GM21786 (cell line): Measurements from ENCODE around the gene PLEKHA6.

ENCODE experiments used
- ATAC-seq: cut with Tn5 transposase; IDR thresholded peaks from one replicate; pipeline ENCODE4 v1.9.1; 2021; ENCODE audit not compliant: unreplicated experiment

The PLEKHA6 gene, protein sequence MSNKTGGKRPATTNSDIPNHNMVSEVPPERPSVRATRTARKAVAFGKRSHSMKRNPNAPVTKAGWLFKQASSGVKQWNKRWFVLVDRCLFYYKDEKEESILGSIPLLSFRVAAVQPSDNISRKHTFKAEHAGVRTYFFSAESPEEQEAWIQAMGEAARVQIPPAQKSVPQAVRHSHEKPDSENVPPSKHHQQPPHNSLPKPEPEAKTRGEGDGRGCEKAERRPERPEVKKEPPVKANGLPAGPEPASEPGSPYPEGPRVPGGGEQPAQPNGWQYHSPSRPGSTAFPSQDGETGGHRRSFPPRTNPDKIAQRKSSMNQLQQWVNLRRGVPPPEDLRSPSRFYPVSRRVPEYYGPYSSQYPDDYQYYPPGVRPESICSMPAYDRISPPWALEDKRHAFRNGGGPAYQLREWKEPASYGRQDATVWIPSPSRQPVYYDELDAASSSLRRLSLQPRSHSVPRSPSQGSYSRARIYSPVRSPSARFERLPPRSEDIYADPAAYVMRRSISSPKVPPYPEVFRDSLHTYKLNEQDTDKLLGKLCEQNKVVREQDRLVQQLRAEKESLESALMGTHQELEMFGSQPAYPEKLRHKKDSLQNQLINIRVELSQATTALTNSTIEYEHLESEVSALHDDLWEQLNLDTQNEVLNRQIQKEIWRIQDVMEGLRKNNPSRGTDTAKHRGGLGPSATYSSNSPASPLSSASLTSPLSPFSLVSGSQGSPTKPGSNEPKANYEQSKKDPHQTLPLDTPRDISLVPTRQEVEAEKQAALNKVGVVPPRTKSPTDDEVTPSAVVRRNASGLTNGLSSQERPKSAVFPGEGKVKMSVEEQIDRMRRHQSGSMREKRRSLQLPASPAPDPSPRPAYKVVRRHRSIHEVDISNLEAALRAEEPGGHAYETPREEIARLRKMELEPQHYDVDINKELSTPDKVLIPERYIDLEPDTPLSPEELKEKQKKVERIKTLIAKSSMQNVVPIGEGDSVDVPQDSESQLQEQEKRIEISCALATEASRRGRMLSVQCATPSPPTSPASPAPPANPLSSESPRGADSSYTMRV

DNA sequence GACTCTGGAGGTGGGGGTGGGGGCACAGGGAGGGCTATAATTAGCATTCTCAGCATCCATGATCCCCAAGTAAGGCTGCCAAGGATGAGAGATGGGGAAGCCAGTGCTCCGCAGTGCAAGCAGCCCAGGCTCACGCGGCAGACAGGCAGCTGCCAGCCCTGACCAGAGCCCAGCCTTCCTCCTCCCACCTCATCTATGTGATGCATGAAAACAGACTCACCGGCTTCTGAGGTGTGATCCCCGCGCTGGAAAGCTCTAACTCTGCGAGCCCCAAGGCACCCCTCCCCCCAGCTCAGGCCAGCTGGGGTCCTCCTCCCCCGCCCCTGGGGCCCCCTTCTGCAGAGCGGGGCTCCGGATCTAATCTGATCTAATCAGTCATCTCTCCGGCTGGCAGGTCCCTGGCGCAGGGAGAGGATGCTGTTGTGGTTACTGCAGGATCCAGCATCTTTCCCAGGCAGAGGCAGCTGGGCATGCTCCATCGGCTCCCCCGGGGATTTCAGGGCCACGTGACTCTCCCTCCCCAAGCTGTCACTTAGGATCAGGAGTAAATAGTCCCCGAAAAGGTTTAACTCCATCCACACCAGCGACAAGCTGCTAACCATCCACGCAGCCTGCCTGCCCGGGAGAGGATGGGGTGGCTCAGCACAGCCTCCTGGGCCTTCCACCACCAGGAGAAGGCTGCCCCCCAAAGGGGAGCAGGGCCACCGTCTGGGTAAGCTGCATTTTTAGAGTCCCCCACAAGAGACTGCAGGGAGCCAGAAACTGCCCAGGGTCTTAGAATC, at the start of gene PLEKHA6:
PLEKHA6 (minus strand) TSS at position 456 of the 782 bp plus-strand sequence. CDS start 86,202 bp downstream, outside the sequence.
- ATAC-seq: no peak

DNA sequence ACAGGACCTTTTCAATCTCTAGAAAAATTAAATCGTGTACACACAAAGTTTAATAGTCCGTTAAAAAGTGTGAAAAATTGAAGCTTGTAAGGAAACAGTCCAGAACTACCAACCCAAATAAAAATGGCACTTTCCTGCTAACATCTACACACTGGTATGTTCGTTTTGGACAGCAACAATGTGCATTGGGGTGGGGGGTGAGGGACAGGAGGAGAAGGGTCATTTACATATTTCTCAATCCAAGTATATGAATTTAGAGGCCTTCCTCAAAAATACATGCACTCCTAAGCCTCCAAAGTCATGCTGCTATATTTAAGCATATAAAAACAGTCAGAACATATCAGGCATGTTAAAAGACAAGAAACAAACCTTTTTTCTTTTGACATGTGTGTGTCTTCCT, 49.4 kb upstream of the PLEKHA6 start:
- ATAC-seq: no peak

DNA sequence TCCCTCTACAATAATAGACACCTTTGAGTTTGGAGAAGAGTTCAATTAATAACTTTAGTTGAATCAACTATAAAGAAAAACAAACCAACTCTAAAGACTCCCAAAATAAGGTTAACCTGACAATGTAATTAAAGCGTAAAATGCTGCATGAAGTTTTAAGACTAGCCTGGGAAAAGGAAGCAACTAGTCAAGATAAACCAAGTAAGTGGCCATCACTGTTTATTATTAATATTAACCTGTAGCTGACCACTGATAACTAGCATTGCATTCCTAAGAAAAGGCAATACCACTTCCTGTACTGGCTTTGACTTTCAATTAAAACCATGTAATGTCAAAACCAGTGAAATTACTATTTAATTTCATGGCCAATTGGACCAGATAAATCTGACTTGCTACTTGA, 48.9 kb upstream of the PLEKHA6 start:
- no peak for ATAC-seq

DNA sequence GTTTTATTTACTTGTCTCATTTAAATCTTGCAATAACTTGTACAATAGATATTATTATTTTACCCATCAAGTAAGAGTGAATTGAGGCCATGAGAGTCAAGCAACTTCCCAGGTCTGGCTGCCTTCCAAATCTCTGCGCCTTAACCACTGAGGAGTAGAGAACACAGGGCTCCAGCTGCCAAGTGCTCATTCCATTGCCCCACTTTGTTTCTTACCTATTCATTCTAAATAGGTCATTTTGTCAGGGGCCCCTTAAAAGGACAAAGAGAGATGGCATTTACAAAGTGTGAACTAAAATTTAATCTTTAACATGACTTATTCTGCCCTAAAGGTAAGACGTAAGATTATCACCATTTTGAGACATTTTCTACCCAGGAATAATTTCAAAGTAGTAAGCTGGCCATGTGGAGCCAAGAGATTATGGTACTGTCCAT, 48.4 kb upstream of the PLEKHA6 start:
- no peak for ATAC-seq

DNA sequence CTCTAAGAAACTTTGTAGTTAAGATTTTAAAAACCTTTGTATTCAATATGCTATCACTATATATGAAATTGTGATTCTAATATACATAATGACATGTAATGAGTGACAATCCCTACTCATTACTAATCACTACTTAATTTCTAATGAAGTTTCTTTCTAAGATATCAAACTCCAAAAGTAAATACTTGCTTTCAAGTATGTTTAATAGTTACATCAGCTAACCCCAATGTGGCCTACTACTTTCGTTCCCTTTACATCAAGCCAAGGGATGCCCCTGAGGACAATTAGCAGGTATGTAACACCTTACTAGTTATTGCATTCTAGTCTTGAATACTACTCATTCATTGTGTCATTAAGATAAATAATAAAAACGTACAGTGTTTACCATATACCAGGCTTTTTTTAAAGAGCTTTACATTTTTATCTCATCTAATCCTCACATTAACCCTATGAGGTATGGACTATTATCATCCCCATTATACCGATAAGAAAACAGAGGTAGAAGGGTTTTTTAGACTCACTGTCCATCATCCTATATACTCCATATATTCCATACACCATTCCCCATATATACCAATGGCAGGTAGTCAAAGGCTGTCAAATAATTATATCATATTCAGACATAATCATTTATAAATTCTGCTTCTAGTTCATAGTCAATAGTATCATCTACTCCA, 47.7 kb upstream of the PLEKHA6 start:
- ATAC-seq: no peak

DNA sequence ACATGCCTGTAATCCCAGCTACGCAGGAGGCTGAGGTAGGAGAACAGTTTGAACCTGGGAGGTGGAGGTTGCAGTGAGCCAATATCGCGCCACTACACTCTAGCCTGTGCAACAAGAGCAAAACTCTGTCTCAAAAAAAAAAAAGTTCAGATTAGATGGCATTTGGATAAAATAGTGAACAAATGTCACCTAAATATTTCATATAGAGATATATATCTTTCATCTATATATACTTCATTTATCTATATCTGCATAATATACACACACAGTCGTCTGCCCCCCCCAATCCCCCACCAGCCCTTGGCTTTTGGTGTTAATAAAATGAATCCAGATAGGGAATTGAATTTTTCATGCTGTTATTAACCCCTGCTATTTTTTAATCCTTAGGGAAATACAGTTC, 46.9 kb upstream of the PLEKHA6 start:
- no peak for ATAC-seq

DNA sequence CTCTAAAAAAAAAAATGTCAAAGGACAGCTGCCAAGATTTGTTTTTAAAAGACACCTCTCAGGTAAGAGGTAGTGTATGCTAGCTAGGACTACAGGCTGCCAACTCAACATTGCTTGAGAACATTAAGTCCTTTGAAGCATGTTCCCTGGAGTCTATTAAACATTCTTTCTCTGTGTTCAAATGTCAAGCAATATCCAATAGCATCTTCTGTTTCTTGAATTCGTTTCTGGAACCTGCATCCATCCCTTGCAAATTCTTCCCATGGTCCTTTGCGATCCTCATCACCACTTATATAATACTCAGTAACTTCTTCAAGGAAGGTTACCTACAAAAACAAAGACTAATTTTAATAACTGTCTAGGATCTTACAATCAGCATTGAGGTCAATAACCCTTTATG, 46.3 kb upstream of the PLEKHA6 start:
- no peak for ATAC-seq

DNA sequence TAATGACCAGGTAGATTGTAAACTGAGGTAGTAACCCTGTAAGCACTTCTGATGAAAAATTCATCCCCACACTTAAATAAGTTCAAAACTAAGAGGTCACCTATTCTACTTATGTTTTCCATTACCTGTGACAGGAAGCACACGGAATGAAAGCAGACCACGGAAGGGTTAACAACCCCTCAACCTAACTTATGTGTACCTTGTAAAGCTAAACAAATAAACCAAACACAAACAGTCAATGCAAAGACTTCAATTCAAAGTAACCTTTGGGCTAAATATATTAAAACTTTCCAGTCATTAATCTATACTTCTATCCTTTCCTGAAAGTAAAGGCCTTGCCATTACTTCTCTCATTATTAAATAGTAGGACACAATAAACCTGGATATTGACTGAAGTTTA, 44.9 kb upstream of the PLEKHA6 start:
- ATAC-seq: no peak

DNA sequence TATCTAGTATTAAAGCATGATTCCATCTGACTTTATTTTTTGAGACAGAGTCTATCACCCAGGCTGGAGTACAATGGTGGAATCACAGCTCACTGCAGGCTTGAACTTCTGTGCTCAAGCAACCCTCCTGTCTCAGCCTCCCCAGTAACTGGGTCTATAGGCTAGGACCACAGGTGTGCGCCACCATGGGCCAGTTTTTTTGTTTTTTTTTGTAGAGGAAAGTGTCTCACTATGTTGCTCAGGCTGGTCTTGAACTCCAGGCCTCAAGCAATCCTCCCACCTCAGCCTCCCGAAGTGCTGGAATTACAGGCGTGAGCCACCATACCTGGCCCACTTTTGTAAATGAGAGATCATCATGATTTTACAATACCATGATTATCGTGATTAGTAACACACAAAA, 42.7 kb upstream of the PLEKHA6 start:
- ATAC-seq: no peak

DNA sequence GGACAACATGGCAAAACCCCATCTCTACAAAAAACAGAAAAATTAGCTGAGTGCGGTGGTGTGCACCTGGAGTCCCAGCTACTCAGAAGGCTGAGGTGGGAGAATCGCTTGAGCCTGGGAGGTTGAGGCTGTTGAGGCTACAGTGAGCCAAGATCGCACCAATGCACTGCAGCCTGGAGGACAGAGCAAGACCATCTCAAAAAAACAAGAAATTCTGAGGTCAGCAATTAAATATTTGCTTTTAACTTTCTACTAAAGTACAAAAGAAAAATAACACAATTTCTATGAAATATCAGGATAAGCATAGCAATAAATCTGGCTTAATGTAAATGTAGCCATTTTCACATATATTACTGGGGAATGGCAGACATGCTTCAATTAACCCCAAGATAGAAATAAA, 42.0 kb upstream of the PLEKHA6 start:
- no peak for ATAC-seq

DNA sequence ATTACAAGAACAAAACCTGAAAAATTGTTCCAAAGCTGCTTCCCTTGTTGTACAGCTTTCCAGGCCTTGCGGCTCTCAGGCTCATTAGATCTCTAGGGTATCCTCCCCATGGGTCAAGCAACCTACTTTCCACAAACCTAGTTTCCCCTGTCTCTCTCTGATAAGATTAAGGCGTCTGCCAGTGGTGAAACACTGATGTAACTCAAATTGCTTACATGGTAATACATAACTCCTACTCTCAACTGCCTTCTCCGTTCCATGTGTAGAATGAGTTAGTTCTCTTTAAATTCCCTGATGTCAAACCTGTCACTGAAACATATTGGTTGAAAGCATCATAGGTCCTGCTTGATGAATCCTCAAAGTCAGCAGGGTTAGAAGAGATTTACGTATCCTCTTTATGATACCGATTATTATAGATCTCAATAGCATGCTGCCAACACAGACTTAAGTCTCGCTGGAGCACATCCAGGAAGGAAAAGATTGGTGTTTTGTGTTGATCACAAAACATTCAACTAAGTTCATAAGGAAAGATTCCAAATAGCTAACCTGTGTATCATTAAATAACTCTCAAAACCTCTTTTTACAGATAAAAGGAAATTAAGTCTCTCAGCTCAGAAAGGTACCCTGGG, 41.3 kb upstream of the PLEKHA6 start:
- no peak for ATAC-seq

DNA sequence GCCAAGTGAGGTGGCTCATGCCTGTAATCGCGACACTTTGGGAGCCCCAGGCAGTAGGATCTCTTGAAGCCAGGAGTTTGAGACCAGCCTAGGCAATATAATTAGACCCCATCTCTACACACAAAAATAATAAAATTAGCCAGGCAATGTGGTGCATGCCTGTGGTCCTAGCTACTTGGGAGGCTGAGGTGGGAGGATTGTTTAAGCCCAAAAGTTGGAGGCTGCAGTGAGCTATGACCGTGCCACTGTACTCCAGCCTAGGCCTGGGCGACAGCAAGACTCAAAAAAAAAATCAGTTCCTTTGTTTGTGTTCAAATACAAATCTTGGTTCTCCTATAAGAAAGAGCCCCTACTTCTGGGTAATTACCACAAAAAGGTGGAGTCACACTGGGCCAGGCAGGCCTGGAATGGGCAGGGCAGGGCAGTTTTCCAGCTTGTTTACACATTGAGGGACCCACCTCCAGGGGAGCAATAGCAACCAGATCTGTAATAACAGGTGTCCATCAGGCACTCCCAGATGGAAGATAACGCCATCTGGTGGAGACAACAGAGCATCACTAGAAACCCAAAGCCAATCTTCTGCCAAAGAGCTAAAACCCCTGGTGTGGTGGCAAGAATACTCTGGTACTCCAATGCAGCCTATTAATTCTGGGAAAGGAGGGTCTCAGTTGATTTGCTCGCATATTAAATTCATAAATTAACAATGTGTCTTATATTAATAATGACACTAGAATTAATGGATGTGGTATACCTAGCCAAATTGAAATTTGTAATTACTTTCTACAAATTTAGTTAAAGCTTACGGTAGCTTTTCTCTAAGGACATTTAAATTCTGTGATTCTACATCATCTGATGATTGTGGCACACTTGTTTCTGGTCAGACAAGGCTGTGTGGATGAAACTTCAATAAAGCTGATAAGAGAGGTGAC, 38.7 kb upstream of the PLEKHA6 start:
- ATAC-seq: peak; percentile 91

DNA sequence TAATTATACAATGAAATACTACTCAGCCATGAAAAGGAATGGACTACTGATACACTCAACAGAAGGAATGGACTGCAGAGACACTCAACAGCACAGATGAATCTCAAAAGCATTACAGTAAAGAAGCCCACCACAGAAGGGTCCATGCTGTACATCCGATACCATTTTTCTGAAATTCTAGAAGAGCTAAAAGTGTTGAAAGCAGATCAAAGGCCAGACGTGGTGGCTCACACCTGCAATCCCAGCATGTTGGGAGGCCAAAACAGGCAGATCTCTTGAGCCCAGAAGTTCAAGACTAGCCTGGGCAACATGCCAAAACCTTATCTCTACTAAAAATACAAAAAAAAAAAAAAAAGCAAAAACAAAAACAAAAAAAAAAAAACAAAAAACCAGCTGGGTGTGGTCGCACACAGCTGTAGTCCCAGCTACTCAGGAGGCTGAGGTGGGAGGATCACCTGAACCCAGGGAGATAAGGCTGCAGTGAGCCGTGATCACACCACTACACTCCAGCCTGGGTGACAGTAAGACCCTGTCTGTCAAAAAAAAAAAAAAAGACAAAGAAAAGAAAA, 36.4 kb upstream of the PLEKHA6 start:
- ATAC-seq: no peak

DNA sequence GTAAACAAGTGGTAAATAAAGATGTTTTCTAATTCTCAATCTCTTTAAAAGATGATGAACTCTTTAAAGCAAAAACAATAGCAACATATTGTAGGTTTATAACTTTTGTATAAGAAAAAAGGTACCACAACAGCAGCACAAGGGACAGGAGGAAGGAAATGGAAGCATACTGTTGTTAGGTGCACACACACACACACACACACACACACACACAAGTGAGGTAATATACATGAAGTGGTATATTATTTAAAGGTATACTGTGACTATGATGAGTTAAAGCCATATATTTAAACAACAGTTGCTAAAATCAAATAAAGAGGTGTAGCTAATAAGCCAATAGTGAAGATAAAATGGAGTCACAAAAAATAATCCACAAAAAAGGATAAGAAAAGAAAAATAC, 31.9 kb upstream of the PLEKHA6 start:
- ATAC-seq: no peak

DNA sequence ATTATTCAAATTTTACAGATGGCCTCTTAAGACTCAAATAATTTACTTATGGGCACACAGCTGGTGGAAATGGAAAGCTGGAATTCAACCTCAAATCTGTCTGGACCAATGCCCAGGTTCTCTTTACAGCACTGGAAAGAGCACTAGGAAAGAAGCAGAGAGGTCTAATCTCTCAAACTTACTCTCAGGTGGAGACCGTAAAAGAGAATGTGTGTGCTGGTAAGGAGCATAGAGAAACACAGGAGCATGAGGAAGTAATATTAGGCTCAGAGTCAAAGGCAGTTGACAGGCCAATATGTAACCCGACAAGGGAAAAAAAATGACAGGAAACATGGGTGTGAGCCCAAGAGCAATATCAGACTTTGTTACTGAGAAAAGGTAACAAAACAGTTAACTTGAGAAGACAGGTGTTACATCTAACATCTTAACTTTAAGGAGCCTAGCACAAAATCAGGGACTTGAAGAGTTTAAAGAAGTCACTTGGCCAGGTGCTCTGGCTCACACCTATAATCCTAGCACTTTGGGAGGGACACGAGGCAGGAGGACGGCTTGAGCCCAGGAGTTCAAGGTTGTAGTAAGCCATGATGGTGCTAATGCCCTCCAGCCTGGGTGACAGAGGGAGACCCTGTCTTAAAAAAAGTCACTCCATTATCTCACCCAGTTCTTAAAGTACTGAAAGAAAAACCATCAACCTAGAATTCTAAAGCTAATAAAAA, 31.2 kb upstream of the PLEKHA6 start:
- ATAC-seq: no peak

DNA sequence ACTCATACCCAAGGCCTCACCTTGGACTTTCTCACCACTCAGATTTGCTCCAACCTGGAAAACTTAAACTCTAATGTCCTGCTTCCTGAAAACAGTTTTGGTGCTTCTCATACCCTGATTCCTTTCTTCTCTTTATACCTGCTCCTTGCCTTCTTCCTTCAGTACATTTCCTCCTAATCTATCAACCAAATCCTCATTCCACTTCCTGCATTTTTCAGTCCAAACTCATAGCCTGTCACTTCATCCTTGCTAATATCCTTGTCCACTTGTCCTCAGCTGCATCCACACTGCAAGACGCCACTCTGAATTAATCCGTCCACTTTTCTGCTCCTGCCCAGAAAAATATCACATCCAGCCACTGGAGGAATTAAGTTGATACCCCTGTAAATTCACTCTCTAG, 26.0 kb upstream of the PLEKHA6 start:
- no peak for ATAC-seq

DNA sequence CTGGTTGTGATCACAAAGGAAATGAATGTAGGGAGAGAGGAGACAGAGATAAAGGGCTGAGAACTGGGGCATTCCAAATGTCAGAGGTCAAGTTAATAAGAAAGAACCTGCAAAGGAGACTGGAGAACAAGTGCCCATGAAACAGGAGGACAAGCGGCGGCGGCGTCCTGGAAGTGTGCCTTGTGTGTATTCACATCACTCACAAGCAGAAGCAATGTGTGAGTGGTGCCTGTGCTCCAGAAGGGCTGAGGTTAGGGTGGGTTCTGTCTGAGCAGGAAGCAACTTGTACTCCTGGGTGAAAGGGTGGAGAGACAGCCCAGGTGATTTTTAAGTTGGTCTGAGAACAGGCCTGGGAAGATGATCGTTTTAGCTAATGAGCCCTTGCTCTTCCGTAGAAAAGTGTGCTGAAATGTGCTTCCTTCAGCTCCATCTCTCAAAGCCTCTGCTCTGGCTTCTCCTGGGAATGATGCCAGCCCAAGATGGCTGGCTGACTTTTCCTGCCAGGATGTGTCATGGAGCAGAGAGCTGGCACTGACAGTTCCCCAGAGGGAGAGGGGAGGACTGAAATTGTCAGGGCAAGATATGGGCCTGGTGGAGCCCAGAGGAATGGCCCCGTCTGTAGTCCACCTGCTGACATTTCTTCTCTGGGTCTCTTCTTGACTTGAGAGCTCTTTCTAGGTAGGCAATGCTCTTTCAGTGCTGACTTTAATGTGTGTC, 25.1 kb upstream of the PLEKHA6 start:
- ATAC-seq: no peak
